ENCODE data around the gene SPACA1. TPM values are rescaled to one million over a fixed set of nuclear protein-coding genes. Genes with fewer than 3 reads are reported as not detected.

SPACA1 gene
- total RNA-seq, 3 donors from 2014 or later, result not detected

DNA sequence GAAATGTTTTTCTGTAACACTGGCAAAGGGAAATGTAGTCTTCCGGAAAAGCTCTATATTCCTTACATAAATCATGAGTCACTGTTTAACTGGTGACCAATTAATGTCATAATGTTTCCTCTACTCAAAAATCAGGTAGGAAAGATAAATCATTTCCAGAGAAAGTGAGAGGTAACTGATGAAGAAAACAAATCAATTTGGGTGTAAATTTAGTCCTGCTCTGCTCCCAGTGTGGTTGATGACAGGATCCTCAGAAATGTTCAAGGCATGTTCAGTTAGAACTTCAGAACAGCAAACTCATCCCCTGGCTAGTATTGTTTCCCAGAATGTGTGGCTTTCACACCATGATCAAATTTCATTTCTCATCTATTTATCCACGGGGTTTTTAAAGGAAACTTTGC is 38.8 kb upstream of the SPACA1 start:
- no peak for DNase-seq (ENCODE audit: low spot score in 2 of 2)
- Histone ChIP-seq H3K9me3 (no peaks in the 10 kb centered on the region), H3K4me1 (no peaks in the 10 kb centered on the region), H3K4me3 (no peak overlapping the region), H3K36me3 (no peaks in the 10 kb centered on the region), H3K27me3 (no peaks in the 10 kb centered on the region), H3K27ac (no peak overlapping the region)
- TF ChIP-seq, protein P1, sequence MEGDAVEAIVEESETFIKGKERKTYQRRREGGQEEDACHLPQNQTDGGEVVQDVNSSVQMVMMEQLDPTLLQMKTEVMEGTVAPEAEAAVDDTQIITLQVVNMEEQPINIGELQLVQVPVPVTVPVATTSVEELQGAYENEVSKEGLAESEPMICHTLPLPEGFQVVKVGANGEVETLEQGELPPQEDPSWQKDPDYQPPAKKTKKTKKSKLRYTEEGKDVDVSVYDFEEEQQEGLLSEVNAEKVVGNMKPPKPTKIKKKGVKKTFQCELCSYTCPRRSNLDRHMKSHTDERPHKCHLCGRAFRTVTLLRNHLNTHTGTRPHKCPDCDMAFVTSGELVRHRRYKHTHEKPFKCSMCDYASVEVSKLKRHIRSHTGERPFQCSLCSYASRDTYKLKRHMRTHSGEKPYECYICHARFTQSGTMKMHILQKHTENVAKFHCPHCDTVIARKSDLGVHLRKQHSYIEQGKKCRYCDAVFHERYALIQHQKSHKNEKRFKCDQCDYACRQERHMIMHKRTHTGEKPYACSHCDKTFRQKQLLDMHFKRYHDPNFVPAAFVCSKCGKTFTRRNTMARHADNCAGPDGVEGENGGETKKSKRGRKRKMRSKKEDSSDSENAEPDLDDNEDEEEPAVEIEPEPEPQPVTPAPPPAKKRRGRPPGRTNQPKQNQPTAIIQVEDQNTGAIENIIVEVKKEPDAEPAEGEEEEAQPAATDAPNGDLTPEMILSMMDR (IDR thresholded peaks at IDR 0.05), result no peak
- TF ChIP-seq POLR2AphosphoS5 (IDR thresholded peaks at IDR 0.05), result no peak
- TF ChIP-seq POLR2A (IDR thresholded peaks at IDR 0.05), result no peak
- intact Hi-C loops (cut with DNase I; ENCODE audit: low total_unique reads), result no loop called here

DNA sequence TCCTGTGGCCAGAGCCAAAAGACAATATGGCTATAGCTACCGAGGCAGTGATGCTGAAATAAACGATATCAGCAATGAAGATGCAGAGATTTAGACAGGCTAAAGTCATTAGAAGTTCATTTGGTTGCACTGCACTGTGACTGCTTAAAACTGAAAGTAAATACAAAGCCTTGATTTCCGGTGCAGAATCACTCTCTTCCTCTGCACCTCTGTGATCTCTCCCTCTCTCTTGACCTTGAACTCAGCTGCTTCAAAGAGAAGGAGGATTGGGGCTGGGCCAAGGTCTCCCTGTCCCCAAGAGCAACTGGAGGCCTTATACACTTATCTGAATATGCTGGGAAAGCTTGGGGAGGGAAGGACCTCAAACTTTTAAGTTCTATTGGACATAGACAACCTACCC is 34.6 kb upstream of the SPACA1 start:
- Histone ChIP-seq H3K4me3 (no peak overlapping the region), H3K4me1 (no peaks in the 10 kb centered on the region), H3K36me3 (no peaks in the 10 kb centered on the region), H3K9me3 (no peaks in the 10 kb centered on the region), H3K27ac (no peak overlapping the region), H3K27me3 (no peaks in the 10 kb centered on the region)
- intact Hi-C loops (cut with DNase I; ENCODE audit: low total_unique reads), result no loop called here
- TF ChIP-seq POLR2A (IDR thresholded peaks at IDR 0.05) (no peak), POLR2AphosphoS5 (IDR thresholded peaks at IDR 0.05) (no peak)
- TF ChIP-seq, protein P1 (IDR thresholded peaks at IDR 0.05), result no peak
- no peak for DNase-seq (ENCODE audit: low spot score in 2 of 2)

DNA sequence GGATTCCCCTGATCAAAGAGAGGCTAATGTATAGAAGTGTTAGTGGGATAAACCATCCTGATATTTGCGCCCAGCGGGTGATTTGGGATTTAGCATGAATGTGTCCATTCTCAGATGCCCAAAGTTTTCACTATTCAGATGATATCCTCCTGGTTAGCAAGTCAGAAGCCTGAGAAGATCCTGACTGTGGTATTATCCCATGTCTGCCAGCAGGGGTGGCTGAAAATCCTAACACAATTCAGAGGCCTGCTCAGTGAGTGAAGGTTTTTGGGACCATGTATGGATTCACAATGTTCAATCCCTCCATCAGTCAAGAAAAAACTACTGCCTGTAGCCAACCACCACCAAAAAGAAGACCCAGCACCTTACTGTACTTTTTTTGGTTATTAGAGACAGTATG is 34.1 kb upstream of the SPACA1 start:
- Histone ChIP-seq H3K36me3 (no peaks in the 10 kb centered on the region), H3K27me3 (no peaks in the 10 kb centered on the region)
- TF ChIP-seq POLR2AphosphoS5 (IDR thresholded peaks at IDR 0.05) (no peak), POLR2A (IDR thresholded peaks at IDR 0.05) (no peak)
- TF ChIP-seq, protein P1 (IDR thresholded peaks at IDR 0.05), result no peak

DNA sequence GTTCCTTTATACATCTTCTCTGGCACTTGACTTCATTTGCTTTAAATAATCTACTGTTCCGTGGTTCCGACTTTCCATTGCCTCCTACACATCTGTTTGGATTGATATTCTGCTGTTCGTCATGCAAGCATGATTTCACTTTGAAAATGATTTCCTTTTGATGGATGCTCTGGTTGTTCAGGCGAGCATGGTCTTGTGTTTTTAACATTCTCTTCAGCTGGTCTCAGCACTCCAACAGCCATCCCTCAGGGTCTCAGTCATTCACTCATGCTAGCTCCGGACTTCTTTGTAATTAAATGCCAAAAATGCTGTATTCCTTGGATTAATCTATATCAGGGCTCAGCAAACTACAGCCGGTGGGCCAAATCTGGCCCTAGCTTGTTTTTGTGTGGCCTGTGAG is 27.2 kb upstream of the SPACA1 start:
- H3K4me3 ChIP-seq, result no peak overlapping the region
- no peak overlapping the region for H3K27ac ChIP-seq
- H3K27me3 ChIP-seq, result no peaks in the 10 kb centered on the region
- H3K36me3 ChIP-seq, result no peaks in the 10 kb centered on the region
- intact Hi-C loops (cut with DNase I; ENCODE audit: low total_unique reads), result no loop called here
- H3K4me1 ChIP-seq, result no peaks in the 10 kb centered on the region
- no peak for DNase-seq (ENCODE audit: low spot score in 2 of 2)
- H3K9me3 ChIP-seq, result no peaks in the 10 kb centered on the region
- TF ChIP-seq, protein P1 (IDR thresholded peaks at IDR 0.05), result no peak
- TF ChIP-seq POLR2A (IDR thresholded peaks at IDR 0.05) (no peak), POLR2AphosphoS5 (IDR thresholded peaks at IDR 0.05) (no peak)

More for the DNA sequence above, 34.1 kb upstream of the SPACA1 start:
- H3K9me3 ChIP-seq, result no peaks in the 10 kb centered on the region
- H3K27ac ChIP-seq, result no peak overlapping the region
- DNase-seq (ENCODE audit: low spot score in 2 of 2), result no peak
- no peak overlapping the region for H3K4me3 ChIP-seq
- no peaks in the 10 kb centered on the region for H3K4me1 ChIP-seq
- intact Hi-C loops (cut with DNase I; ENCODE audit: low total_unique reads), result no loop called here

DNA sequence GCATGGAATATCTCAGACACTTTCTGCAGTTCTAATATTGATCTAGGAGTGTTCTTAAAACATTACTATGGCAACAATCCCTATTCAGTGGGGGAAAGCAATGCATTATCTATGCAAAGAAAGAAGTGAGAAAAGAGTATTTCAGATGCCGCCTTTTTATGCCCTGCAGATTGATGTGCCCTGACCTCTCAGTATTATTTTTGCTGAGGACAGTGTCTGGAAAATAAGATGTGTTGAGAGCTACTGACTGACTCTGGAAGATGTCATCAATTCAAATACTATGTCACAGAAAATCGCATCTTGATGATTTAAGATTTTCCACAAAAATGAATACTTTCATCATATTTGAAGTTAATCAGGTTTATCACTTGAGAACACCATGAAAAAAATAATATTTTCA is 22.9 kb upstream of the SPACA1 start:
- intact Hi-C loops (cut with DNase I; ENCODE audit: low total_unique reads), result no loop called here
- Histone ChIP-seq H3K4me1 (no peaks in the 10 kb centered on the region), H3K36me3 (no peaks in the 10 kb centered on the region), H3K27me3 (no peaks in the 10 kb centered on the region), H3K9me3 (peaks cover 20 to 22% of the 10 kb centered on the region in 2 donors), H3K4me3 (no peak overlapping the region), H3K27ac (no peak overlapping the region)
- no peak for DNase-seq (ENCODE audit: low spot score in 2 of 2)
- TF ChIP-seq, protein P1 (IDR thresholded peaks at IDR 0.05), result no peak
- TF ChIP-seq POLR2A (IDR thresholded peaks at IDR 0.05) (no peak), POLR2AphosphoS5 (IDR thresholded peaks at IDR 0.05) (no peak)
